Uterus (tissue), 4 donors: ENCODE measurements around the gene PPP4R3A. TPM values are rescaled to one million over a fixed set of nuclear protein-coding genes. Genes with fewer than 3 reads are reported as not detected.

Source experiments
- DNase-seq, 2 donors: peaks; one replicate each; pipeline ENCODE4 v3.0.0-alpha.2; 2019 to 2020
- H3K27ac ChIP-seq, 2 donors: fragments of 200-600 bp; sonication (generic); 1 replicate in 1 of 2; 2 replicates in 1 of 2; pipeline ENCODE4 v1.5.1; 2016 to 2018
- H3K27me3 ChIP-seq, 2 donors: fragments of 200-600 bp; sonication (generic); one replicate each; pipeline ENCODE4 v1.5.1; 2018 to 2019; ENCODE audit warnings: control low read depth in 1 of 2
- H3K36me3 ChIP-seq, 2 donors: fragments of 200-600 bp; sonication (generic); one replicate each; pipeline ENCODE4 v1.5.1; 2019; ENCODE audit warnings: control low read depth in 1 of 2
- H3K4me1 ChIP-seq, 2 donors: fragments of 200-600 bp; sonication (generic); one replicate each; pipeline ENCODE4 v1.5.1; 2018 to 2019; ENCODE audit warnings: control low read depth in 1 of 2
- H3K4me3 ChIP-seq, 2 donors: fragments of 200-600 bp; sonication (generic); 1 replicate in 1 of 2; 2 replicates in 1 of 2; pipeline ENCODE4 v1.5.1; 2018 to 2019; ENCODE audit warnings: mild to moderate bottlenecking in 1 of 2
- H3K9me3 ChIP-seq, 2 donors: fragments of 200-600 bp; sonication (generic); one replicate each; pipeline ENCODE4 v1.5.1; 2019; ENCODE audit warnings: control low read depth in 1 of 2
- POLR2A ChIP-seq, 2 donors: fragments of 450-650 bp; IDR thresholded peaks; one replicate each; pipeline ENCODE4 v1.6.1; 2016; ENCODE audit warnings: antibody characterized with exemption in 2 of 2, mild to moderate bottlenecking in 1 of 2, moderate library complexity in 1 of 2
- intact Hi-C: fragments of 100-400 bp; cut with DNase I; formaldehyde crosslinking; loops from one replicate; pipeline ENCODE4 v1.15.1; 2023; ENCODE audit warnings: low total_unique reads
- total RNA-seq, 4 donors: library from RNA; depleted of rRNA in 3 of 4; stranded (reverse); fragments of >200 nt in 3 of 4; gene quantifications; one replicate each; pipeline versions ENCODE4 v1.1.0 to v1.2.4, GENCODE V29; 2014 to 2023
- TF ChIP-seq, protein P1 (sequence below), 4 experiments: fragments of 200-600 bp in 2 of 4; fragments of 450-650 bp in 2 of 4; sonication (generic) in 2 of 4; IDR thresholded peaks; one replicate each; pipeline ENCODE4 v1.5.1; 2016 to 2019; ENCODE audit warnings: antibody characterized with exemption in 4 of 4, mild to moderate bottlenecking in 2 of 4, moderate library complexity in 1 of 4
- donor health status: DM: yes; HTN: yes; CAD: no.

Gene PPP4R3A
- total RNA-seq, 4 donors from 2014 or later: 36.2 to 136 (median 116) TPM

- Histone ChIP-seq H3K4me1 (no peaks in the 10 kb centered on the region), H3K27me3 (no peaks in the 10 kb centered on the region), H3K36me3 (no peaks in the 10 kb centered on the region), H3K27ac (no peak overlapping the region), H3K4me3 (no peak overlapping the region), H3K9me3 (no peaks in the 10 kb centered on the region)
- intact Hi-C loops: no loop called here
- TF ChIP-seq, protein P1, sequence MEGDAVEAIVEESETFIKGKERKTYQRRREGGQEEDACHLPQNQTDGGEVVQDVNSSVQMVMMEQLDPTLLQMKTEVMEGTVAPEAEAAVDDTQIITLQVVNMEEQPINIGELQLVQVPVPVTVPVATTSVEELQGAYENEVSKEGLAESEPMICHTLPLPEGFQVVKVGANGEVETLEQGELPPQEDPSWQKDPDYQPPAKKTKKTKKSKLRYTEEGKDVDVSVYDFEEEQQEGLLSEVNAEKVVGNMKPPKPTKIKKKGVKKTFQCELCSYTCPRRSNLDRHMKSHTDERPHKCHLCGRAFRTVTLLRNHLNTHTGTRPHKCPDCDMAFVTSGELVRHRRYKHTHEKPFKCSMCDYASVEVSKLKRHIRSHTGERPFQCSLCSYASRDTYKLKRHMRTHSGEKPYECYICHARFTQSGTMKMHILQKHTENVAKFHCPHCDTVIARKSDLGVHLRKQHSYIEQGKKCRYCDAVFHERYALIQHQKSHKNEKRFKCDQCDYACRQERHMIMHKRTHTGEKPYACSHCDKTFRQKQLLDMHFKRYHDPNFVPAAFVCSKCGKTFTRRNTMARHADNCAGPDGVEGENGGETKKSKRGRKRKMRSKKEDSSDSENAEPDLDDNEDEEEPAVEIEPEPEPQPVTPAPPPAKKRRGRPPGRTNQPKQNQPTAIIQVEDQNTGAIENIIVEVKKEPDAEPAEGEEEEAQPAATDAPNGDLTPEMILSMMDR (IDR thresholded peaks at IDR 0.05): no peak
- no peak for TF ChIP-seq POLR2A (IDR thresholded peaks at IDR 0.05)
- no peak for DNase-seq
Observed at GRCh38 chr14:91420686-91421085, 89.4 kb downstream of the PPP4R3A start.

- no peak for TF ChIP-seq POLR2A (IDR thresholded peaks at IDR 0.05)
- TF ChIP-seq, protein P1 (IDR thresholded peaks at IDR 0.05): no peak
- intact Hi-C loops: loop anchor here (5.0 kb wide), 1 partner anchor 97 kb away; no protein-coding TSS in a partner anchor
- no peaks in the 10 kb centered on the region for H3K4me1 ChIP-seq
- H3K27me3 ChIP-seq: no peaks in the 10 kb centered on the region
- H3K4me3 ChIP-seq: no peak overlapping the region
- H3K27ac ChIP-seq: no peak overlapping the region
- no peak for DNase-seq
- no peaks in the 10 kb centered on the region for H3K9me3 ChIP-seq
- H3K36me3 ChIP-seq: no peaks in the 10 kb centered on the region
Observed at GRCh38 chr14:91419451-91419850, 90.7 kb downstream of the PPP4R3A start.

- intact Hi-C loops: loop anchor here (5.0 kb wide), 1 partner anchor 97 kb away; no protein-coding TSS in a partner anchor
- Histone ChIP-seq H3K4me3 (peak overlapping the region; percentile 15 to 38), H3K36me3 (no peaks in the 10 kb centered on the region), H3K27ac (peak overlapping the region in 1 of 2 donors; percentile 11), H3K9me3 (no peaks in the 10 kb centered on the region), H3K27me3 (no peaks in the 10 kb centered on the region), H3K4me1 (no peaks in the 10 kb centered on the region)
- no peak for DNase-seq
- TF ChIP-seq, protein P1 (IDR thresholded peaks at IDR 0.05): no peak
- no peak for TF ChIP-seq POLR2A (IDR thresholded peaks at IDR 0.05)
Observed at GRCh38 chr14:91419044-91419397, 91.1 kb downstream of the PPP4R3A start.

- H3K27ac ChIP-seq: peak overlapping the region in 1 of 2 donors; percentile 11
- no peaks in the 10 kb centered on the region for H3K27me3 ChIP-seq
- TF ChIP-seq, protein P1 (IDR thresholded peaks at IDR 0.05): peak; percentile 87 to 93 (median 92)
- TF ChIP-seq POLR2A (IDR thresholded peaks at IDR 0.05): peak in 1 of 2 donors; percentile 13
- intact Hi-C loops: loop anchor here (5.0 kb wide), 1 partner anchor 96 kb away; no protein-coding TSS in a partner anchor
- H3K9me3 ChIP-seq: no peaks in the 10 kb centered on the region
- peak overlapping the region; percentile 15 to 38 for H3K4me3 ChIP-seq
- DNase-seq: peak; percentile 45 to 69
- no peaks in the 10 kb centered on the region for H3K4me1 ChIP-seq
- H3K36me3 ChIP-seq: no peaks in the 10 kb centered on the region
Observed at GRCh38 chr14:91418387-91419043, 91.6 kb downstream of the PPP4R3A start.

DNA sequence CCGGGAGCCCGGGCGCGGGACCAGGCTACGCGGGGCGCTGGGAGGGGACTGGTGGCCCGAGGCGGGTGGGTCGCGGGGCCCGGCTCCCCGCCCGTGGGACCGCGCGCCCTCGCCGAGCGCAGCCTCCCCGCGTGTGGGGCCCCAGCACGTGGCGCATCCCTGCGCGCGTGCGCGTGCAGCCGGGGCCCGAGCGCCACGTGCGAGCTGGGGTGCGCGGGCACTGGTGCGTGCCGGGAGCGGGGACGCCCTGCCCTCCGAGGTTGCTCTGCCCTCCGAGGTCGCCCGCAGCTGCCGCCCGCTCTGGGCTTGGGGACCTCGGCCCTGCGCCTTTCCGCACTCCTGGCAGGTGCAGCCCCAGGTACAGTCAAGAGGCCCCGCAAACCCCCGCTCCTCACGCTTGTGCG lies 92.1 kb downstream of the PPP4R3A start:
- TF ChIP-seq, protein P1 (IDR thresholded peaks at IDR 0.05): peak in 2 of 4 experiments; percentile 19 to 24
- peak in 1 of 2 donors; percentile 26 for TF ChIP-seq POLR2A (IDR thresholded peaks at IDR 0.05)
- DNase-seq: no peak
- H3K36me3 ChIP-seq: no peaks in the 10 kb centered on the region
- no peaks in the 10 kb centered on the region for H3K27me3 ChIP-seq
- H3K4me3 ChIP-seq: peak overlapping the region; percentile 27 to 38
- no peaks in the 10 kb centered on the region for H3K4me1 ChIP-seq
- H3K9me3 ChIP-seq: no peaks in the 10 kb centered on the region
- intact Hi-C loops: loop anchor here (5.0 kb wide), 1 partner anchor 96 kb away; no protein-coding TSS in a partner anchor
- H3K27ac ChIP-seq: peak overlapping the region in 1 of 2 donors; percentile 11
